Measurements from ENCODE around the gene CCDC6. TPM values are rescaled to one million over a fixed set of nuclear protein-coding genes. Genes with fewer than 3 reads are reported as not detected.

The CCDC6 gene
- polyA plus RNA-seq, 2 of the 4 experiments (the other 2 are of a cell fraction) = 21.4 to 43.5 TPM

DNA sequence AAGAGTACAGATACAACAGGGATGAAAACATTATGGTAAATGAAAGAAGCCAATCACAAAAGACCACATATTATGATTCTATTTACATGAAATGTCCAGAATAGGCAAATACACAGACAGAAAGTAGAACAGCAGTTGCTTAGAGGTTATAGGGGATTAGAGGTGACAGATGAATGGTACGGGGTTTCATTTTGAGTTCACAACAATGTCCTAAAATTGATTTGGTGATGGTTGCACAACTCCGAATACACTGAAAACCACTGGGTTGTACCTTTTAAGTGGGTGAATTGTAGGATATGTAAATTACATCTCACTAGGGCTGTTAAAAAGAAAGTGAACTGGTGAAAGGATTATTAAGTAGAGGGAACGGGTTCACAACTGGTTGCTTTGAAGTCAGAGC is 76.8 kb downstream of the CCDC6 start:
- TF ChIP-seq CEBPB (IDR thresholded peaks at IDR 0.05) = no peak
- TF ChIP-seq TFCP2L1 (CRISPR knock-in tag; IDR thresholded peaks at IDR 0.05) = no peak
- no peak overlapping the region for H3K4me2 ChIP-seq
- no peak overlapping the region for H3K4me3 ChIP-seq
- 90% methylated on average over 3 of the region's 3 CpGs for WGBS (ENCODE audit: missing lambda C conversion rate)
- no peaks in the 10 kb centered on the region for H3K4me1 ChIP-seq
- ChIA-PET CTCF (no interaction called here), POLR2A (no interaction called here)
- no peak overlapping the region for H3K27ac ChIP-seq
- ATAC-seq = no peak
- no peak for DNase-seq (ENCODE audit: low read depth in 1 of 2, low spot score in 1 of 2)
- FAIRE-seq = no peak
- no peaks in the 10 kb centered on the region for H3K9me3 ChIP-seq

DNA sequence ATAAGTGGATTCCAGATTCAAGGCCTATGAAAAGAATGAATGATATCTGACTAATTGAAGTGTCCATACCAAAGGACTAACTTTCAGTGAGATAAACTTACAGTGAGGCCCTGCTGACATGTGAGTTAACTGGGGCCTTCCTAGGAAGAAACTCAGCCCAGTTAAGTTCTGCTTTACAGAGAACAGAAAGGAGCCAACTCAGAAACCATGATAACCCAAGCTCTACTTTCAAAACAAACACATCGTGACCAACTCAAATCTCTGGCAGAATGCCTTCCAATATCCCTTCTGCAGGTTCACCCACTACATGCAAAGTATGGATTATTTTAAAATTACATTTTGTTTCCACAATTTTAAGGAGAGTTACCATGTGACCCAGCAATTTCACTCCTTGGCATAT is 77.3 kb downstream of the CCDC6 start:
- POLR2A ChIA-PET = no interaction called here
- TF ChIP-seq, protein P1, sequence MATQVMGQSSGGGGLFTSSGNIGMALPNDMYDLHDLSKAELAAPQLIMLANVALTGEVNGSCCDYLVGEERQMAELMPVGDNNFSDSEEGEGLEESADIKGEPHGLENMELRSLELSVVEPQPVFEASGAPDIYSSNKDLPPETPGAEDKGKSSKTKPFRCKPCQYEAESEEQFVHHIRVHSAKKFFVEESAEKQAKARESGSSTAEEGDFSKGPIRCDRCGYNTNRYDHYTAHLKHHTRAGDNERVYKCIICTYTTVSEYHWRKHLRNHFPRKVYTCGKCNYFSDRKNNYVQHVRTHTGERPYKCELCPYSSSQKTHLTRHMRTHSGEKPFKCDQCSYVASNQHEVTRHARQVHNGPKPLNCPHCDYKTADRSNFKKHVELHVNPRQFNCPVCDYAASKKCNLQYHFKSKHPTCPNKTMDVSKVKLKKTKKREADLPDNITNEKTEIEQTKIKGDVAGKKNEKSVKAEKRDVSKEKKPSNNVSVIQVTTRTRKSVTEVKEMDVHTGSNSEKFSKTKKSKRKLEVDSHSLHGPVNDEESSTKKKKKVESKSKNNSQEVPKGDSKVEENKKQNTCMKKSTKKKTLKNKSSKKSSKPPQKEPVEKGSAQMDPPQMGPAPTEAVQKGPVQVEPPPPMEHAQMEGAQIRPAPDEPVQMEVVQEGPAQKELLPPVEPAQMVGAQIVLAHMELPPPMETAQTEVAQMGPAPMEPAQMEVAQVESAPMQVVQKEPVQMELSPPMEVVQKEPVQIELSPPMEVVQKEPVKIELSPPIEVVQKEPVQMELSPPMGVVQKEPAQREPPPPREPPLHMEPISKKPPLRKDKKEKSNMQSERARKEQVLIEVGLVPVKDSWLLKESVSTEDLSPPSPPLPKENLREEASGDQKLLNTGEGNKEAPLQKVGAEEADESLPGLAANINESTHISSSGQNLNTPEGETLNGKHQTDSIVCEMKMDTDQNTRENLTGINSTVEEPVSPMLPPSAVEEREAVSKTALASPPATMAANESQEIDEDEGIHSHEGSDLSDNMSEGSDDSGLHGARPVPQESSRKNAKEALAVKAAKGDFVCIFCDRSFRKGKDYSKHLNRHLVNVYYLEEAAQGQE (IDR thresholded peaks at IDR 0.05) = no peak
- TF ChIP-seq, protein P2, sequence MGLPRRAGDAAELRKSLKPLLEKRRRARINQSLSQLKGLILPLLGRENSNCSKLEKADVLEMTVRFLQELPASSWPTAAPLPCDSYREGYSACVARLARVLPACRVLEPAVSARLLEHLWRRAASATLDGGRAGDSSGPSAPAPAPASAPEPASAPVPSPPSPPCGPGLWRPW (IDR thresholded peaks at IDR 0.05) = no peak
- TF ChIP-seq HOXB13 (CRISPR knock-in tag; IDR thresholded peaks at IDR 0.05; ENCODE audit: low read depth) (no peak), PHF8 (IDR thresholded peaks at IDR 0.05; ENCODE audit: borderline replicate concordance, low read depth) (no peak), CBX2 (IDR thresholded peaks at IDR 0.05; ENCODE audit: borderline replicate concordance, low read depth) (no peak), ZSCAN20 (CRISPR knock-in tag; IDR thresholded peaks at IDR 0.05) (no peak), GATA3 (IDR thresholded peaks at IDR 0.05; ENCODE audit: borderline replicate concordance) (no peak)
- TF ChIP-seq, protein P3, sequence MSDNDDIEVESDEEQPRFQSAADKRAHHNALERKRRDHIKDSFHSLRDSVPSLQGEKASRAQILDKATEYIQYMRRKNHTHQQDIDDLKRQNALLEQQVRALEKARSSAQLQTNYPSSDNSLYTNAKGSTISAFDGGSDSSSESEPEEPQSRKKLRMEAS (IDR thresholded peaks at IDR 0.05) = no peak
- TF ChIP-seq, protein P4, sequence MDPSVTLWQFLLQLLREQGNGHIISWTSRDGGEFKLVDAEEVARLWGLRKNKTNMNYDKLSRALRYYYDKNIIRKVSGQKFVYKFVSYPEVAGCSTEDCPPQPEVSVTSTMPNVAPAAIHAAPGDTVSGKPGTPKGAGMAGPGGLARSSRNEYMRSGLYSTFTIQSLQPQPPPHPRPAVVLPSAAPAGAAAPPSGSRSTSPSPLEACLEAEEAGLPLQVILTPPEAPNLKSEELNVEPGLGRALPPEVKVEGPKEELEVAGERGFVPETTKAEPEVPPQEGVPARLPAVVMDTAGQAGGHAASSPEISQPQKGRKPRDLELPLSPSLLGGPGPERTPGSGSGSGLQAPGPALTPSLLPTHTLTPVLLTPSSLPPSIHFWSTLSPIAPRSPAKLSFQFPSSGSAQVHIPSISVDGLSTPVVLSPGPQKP (IDR thresholded peaks at IDR 0.05; ENCODE audit: low read depth, low read length) = no peak

DNA sequence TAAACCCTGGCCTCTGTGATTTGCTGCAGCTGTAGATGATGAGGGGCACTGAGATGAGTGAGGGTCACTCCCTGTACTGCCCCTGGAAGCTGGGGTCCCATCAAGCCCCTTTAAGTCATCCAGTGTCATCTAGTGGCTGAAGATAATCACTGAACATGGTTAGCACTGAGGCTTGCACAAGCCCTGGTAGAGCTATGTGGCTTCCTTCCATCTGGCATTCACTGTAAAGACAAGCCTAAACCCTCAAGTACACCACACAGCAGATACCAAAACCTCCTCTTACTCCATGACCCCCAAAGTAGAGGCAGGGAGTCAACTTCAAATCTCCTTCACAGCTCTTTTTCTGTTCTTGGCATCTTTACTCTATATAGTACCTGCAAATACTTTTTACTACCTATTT is 80.4 kb downstream of the CCDC6 start:
- FAIRE-seq = no peak
- no peak overlapping the region for H3K4me2 ChIP-seq

More for the DNA sequence above, 77.3 kb downstream of the CCDC6 start:
- H3K27ac ChIP-seq = no peak overlapping the region
- H3K4me3 ChIP-seq = no peak overlapping the region
- H3K4me1 ChIP-seq = no peaks in the 10 kb centered on the region
- H3K9me3 ChIP-seq = peaks cover 5% of the 10 kb centered on the region; the same call in 2 of the 3 replicates
- CTCF ChIA-PET = interaction anchor here (1.0 kb wide), 1 partner anchor 203 kb away, joined by 5 read pairs; no protein-coding TSS in a partner anchor
- 93% methylated on average over 1 of the region's 1 CpG for WGBS (ENCODE audit: missing lambda C conversion rate)
- H3K4me2 ChIP-seq = no peak overlapping the region
- ATAC-seq (no peak), DNase-seq (ENCODE audit: low read depth in 1 of 2, low spot score in 1 of 2) (no peak), FAIRE-seq (no peak)

More for the DNA sequence above, 80.4 kb downstream of the CCDC6 start:
- Histone ChIP-seq H3K9me3 (peaks cover 6% of the 10 kb centered on the region; the same call in 2 of the 3 replicates), H3K4me1 (no peaks in the 10 kb centered on the region), H3K4me3 (no peak overlapping the region), H3K27ac (no peak overlapping the region)
- no peak for TF ChIP-seq KDM5A (IDR thresholded peaks at IDR 0.05)
- no peak for TF ChIP-seq NPAS2 (CRISPR knock-in tag; IDR thresholded peaks at IDR 0.05; ENCODE audit: borderline replicate concordance)
- TF ChIP-seq, protein P1 (IDR thresholded peaks at IDR 0.05) = no peak
- TF ChIP-seq JUN (IDR thresholded peaks at IDR 0.05) = no peak
- TF ChIP-seq PHF8 (IDR thresholded peaks at IDR 0.05; ENCODE audit: borderline replicate concordance, low read depth) = no peak
- DNase-seq (ENCODE audit: low read depth in 1 of 2, low spot score in 1 of 2) (no peak), ATAC-seq (no peak)
- ChIA-PET POLR2A (no interaction called here), CTCF (interaction anchor here (1.9 kb wide), 1 partner anchor 200 kb away, joined by 6 read pairs; no protein-coding TSS in a partner anchor)

Measured in A549 (cell line).